Activated CD8-positive, alpha-beta memory T cell treated with anti-CD3 and anti-CD28 coated beads, Interleukin-2, amount 10 ng/mL, durations not matched to agents 7 days and 5 days (primary cell): ENCODE results near the gene NAXD. TPM values are rescaled to one million over a fixed set of nuclear protein-coding genes. Genes with fewer than 3 reads are reported as not detected.
A peak's percentile ranks its signal among the peaks of the same experiment; 100 is the strongest.
"Not testable (repeated sequence)": the region's sequence is repeated elsewhere in the genome, so short reads cannot be mapped to it uniquely, and the experiment has no call there.

Source experiments
- ATAC-seq: fragments of 150-1000 bp; cut with Tn5 transposase; one replicate; pipeline ENCODE4 v1.10.0; 2021; ENCODE audit warnings: moderate library complexity
- CTCF ChIA-PET: fragments of 350-600 bp; sonication (Branson Sonifier 250); formaldehyde crosslinking; loops from one replicate; lab custom pipeline; 2021; ENCODE audit warnings: antibody characterized with exemption; lab: Charles Lee
- DNase-seq: peaks from one replicate; pipeline ENCODE4 v3.0.0-alpha.2; 2020
- H3K27ac Mint-ChIP-seq: one replicate; pipeline ENCODE4 v1.8.0; 2021; ENCODE audit warnings: mild to moderate bottlenecking, mixed read lengths
- H3K27me3 Mint-ChIP-seq: one replicate; pipeline ENCODE4 v1.8.0; 2021; ENCODE audit warnings: mixed read lengths
- H3K36me3 Mint-ChIP-seq: one replicate; pipeline ENCODE4 v1.8.0; 2021; ENCODE audit warnings: mild to moderate bottlenecking, mixed read lengths
- H3K4me1 Mint-ChIP-seq: one replicate; pipeline ENCODE4 v1.8.0; 2021; ENCODE audit warnings: mixed read lengths
- H3K4me3 Mint-ChIP-seq: one replicate; pipeline ENCODE4 v1.8.0; 2021; ENCODE audit warnings: mild to moderate bottlenecking, moderate library complexity, mixed read lengths
- H3K9me3 Mint-ChIP-seq: one replicate; pipeline ENCODE4 v1.8.0; 2022; ENCODE audit warnings: low read depth, mixed read lengths
- total RNA-seq, 2 experiments: library from RNA; stranded (reverse); gene quantifications; one replicate each; pipeline ENCODE4 v1.2.3, GENCODE V29; 2021

The NAXD gene
- total RNA-seq, 2 experiments from 2014 or later, result 26.3 to 29.5 TPM

DNA sequence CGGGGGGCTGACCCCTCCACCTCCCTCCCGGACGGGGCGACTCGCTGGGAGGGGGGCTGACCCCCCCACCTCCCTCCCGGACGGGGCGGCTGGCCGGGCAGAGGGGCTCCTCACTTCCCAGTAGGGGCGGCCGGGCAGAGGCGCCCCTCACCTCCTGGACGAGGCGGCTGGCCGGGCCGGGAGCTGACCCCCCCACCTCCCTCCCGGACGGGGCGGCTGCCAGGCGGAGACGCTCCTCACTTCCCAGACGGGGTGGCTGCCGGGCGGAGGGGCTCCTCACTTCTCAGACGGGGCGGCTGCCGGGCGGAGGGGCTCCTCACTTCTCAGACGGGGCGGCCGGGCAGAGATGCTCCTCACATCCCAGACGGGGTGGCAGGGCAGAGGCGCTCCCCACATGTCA is 9.1 kb upstream of the NAXD start:
- Mint-ChIP-seq H3K27me3 (peaks cover 17% of the 10 kb centered on the region), H3K4me1 (peaks cover 16% of the 10 kb centered on the region)
- CTCF ChIA-PET, DNase-seq, H3K36me3 Mint-ChIP-seq, ATAC-seq, H3K27ac Mint-ChIP-seq, H3K9me3 Mint-ChIP-seq, H3K4me3 Mint-ChIP-seq: not testable (repeated sequence)

DNA sequence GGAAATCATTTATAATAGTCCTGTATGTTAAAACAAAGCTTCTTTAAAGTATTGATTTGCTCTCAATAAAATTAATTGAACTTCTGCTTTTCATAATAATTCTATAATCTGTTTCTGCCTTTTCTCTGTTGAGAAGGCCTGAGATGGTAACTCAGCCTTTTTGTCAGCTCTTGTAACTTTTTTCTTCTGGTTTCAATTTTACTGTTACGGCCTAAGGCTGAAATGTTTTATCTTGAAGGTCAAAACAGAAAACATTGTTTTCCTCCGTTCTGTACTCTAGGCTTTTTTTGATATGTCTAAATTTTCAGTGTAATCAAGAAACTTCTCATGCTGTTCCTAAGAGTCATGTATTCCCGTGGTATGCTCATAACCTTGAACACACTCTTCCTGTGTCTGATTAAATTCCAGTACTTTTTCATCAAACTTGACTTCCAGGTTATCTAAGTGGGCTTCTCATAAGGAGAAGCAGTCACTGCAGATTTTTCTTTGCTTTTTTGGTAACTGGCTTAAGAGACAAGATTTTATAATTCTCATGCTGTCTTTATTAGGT is 7.6 kb upstream of the NAXD start:
- DNase-seq (no peak), ATAC-seq (no peak)
- Mint-ChIP-seq H3K4me1 (peaks cover 22% of the 10 kb centered on the region), H3K4me3 (no peak overlapping the region), H3K9me3 (no peaks in the 10 kb centered on the region), H3K36me3 (no peaks in the 10 kb centered on the region), H3K27ac (peak overlapping the region; percentile 33), H3K27me3 (peaks cover 10% of the 10 kb centered on the region)
- CTCF ChIA-PET, result no interaction called here

DNA sequence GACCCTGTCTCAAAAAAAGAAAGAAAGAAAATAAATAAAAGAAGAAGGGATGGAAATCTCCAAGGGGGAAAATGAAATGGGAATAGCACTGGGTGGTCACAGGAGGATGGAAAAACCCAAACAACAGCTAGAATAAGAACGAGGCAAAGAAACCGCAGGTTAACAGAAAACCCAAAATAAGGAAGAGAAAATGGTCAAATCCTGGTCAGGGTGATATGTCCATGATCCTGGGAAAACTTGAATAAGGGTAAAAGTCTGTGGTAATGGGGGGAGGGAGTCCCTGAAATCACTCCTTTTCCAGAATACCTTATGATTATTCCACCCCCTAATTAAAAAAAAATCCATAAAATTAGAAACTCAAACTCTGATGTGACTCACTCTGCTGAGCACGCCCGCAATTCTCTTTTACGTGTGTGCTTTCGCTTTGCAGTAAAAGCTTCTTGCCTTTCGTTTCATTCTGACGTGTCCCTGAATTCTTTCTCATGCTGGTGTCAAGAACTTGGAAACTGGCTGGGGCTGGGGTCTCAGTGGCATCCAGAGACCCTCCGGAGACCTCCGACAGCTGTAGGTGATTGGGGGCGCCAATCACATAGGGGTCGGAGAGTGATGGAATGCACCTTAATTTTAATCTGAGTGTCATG is 4.3 kb upstream of the NAXD start:
- Mint-ChIP-seq H3K27me3 (no peaks in the 10 kb centered on the region), H3K9me3 (peaks cover 3% of the 10 kb centered on the region), H3K4me3 (peak overlapping the region; percentile 46), H3K36me3 (peaks cover 4% of the 10 kb centered on the region), H3K27ac (peak overlapping the region; percentile 74), H3K4me1 (peaks cover 28% of the 10 kb centered on the region)
- DNase-seq (peak; percentile 70), ATAC-seq (no peak)
- CTCF ChIA-PET, result interaction anchor here (0.9 to 1.4 kb wide), 2 partner anchors 18 to 211 kb away, joined by 4 read pairs; no protein-coding TSS in a partner anchor

DNA sequence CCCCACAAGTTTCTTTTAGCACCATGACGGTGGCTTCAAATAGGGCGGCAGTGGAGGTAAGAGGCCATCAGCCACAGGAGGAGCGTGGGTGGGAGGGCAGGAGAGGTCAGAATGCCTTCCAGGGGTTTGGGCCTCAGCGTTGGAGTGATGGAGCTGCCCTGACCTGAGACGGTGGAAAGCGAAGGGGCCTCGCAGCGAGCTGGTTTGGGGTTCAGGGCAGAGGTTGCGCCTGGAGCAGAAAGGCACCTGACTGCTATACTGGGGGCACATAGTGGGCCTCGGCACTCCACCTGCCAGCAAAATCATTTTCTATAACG is 382 bp upstream of the NAXD start:
- Mint-ChIP-seq H3K27me3 (no peaks in the 10 kb centered on the region), H3K36me3 (peaks cover 6% of the 10 kb centered on the region), H3K4me3 (peak overlapping the region; percentile 93), H3K9me3 (peaks cover 3% of the 10 kb centered on the region), H3K27ac (peak overlapping the region; percentile 94), H3K4me1 (peaks cover 49% of the 10 kb centered on the region)
- ATAC-seq (no peak), DNase-seq (no peak)
- CTCF ChIA-PET, result interaction anchor here (0.7 to 1.7 kb wide), 3 partner anchors 21 to 98 kb away, joined by 3 to 4 read pairs (median 4); partner anchors contain the start of gene CARS2

DNA sequence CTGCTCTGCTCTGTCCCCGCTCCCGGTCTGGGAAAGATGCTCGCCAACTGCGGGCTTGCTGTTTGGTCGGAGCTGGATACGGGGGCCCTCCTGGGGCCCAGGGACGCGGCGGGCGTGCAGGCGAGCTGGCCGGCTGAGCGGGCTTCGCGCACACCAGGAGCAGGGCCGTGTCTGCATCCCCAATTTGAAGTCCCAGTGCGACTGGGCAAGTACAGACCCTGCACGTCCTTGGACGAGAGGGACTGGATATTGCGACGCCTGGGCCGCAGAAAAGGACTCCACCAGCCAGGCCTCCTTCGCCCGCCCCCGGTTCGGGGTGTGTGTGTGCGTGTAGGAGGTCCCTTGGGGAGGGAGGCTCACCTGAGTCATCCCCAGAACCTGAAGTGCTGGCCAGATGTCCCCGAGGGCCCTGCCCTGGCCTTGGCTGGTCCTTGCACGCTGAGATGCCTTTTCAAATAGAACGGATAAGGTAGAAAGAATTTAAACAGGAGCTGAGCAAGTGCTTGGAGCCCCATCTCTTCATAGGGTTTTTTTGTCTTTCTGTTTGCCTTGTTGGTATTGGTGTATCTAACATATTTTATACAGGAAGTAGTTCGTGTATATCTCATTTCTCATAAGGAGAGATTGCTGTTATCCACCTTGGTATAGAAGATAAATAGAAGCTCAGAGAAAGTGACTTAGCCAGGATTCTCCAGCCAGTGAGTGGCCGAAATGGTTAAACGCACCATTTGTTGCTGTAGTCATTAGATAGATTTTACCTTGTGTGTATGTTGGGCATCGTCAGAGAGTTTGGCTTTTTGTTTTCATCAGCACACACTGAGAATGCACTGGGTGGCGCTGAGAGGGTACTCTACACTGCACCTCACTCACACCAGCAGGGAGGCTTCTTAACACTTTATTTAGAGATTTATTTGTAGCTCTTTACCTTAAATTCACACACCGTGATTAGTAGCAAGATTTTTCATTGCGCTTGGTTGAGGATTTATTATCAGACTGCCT is 1.1 kb downstream of the NAXD start:
- Mint-ChIP-seq H3K36me3 (peaks cover 6% of the 10 kb centered on the region), H3K4me3 (peak overlapping the region; percentile 93), H3K4me1 (peaks cover 37% of the 10 kb centered on the region), H3K27ac (peak overlapping the region; percentile 87), H3K27me3 (no peaks in the 10 kb centered on the region), H3K9me3 (peaks cover 3% of the 10 kb centered on the region)
- peak; percentile 40 for ATAC-seq
- CTCF ChIA-PET, result interaction anchor here (0.9 to 1.7 kb wide), 6 partner anchors 12 to 161 kb away, joined by 3 to 4 read pairs (median 3); partner anchors contain the start of gene CARS2
- DNase-seq, result peak; percentile 65

DNA sequence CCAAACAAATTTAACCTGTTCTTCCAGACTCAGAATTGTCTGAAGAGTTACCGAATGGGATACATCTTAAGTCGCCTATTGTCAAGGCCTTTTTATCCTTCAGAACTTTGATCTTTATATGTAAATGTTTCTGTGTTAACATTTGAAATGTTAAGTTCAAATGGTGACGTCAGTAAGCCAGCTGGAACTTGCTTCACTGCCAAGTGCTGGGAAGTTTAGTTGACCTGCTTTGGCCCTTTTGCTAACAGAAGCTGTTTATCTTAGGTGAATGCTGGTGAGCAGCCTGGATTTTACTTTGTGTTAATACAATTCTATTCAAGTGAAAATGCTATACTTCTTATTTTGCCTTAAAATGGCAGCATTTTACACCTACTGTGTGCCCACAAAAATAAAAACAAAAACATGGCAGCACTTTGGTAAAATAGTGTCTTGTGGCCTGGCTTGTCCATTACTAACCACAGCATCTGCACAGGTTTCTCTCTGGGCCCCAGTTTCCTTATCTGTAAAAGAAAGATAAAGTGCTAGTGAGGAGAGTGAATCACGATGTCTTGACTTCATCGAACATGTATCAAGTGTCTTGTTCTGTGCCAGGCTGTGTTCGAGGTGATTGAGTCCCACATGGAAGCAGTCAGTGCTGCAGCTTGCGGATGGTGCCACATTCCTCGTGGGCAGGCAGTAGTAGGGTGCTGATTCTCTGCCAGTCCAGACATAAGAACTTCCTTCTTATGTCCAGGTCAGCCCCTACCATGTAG is 2.2 kb downstream of the NAXD start:
- peaks cover 3% of the 10 kb centered on the region for H3K9me3 Mint-ChIP-seq
- CTCF ChIA-PET, result interaction anchor here (0.7 to 1.3 kb wide), 5 partner anchors 11 to 162 kb away, joined by 3 to 5 read pairs (median 3); no protein-coding TSS in a partner anchor
- DNase-seq (no peak), ATAC-seq (no peak)
- H3K4me3 Mint-ChIP-seq, result no peak overlapping the region
- H3K27me3 Mint-ChIP-seq, result no peaks in the 10 kb centered on the region
- H3K27ac Mint-ChIP-seq, result no peak overlapping the region
- H3K36me3 Mint-ChIP-seq, result peaks cover 8% of the 10 kb centered on the region
- peaks cover 33% of the 10 kb centered on the region for H3K4me1 Mint-ChIP-seq

DNA sequence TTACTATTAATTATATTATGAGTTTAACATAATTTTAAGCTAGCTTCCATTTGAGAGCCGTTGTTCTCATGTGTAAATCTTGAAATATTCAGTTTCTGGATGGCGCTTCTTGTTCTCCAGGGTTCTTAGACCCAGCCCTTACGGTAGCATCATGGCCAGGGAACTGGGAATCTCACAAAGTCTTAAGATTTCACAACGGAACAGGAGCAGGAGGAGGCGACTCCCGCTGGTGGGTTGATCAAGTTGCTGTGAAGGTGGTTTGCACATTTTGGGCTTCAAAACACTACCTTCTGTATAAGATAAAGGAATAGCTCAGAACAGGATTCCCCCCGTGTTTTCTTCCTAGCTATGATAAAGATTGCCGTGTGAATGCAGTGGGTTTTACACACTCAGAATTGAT is 2.8 kb downstream of the NAXD start:
- Mint-ChIP-seq H3K4me1 (peaks cover 33% of the 10 kb centered on the region), H3K27me3 (no peaks in the 10 kb centered on the region), H3K27ac (no peak overlapping the region), H3K9me3 (peaks cover 3% of the 10 kb centered on the region), H3K4me3 (no peak overlapping the region), H3K36me3 (peaks cover 12% of the 10 kb centered on the region)
- CTCF ChIA-PET, result interaction anchor here (0.7 to 1.3 kb wide), 3 partner anchors 9 to 163 kb away, joined by 3 to 5 read pairs (median 3); no protein-coding TSS in a partner anchor
- ATAC-seq (no peak), DNase-seq (no peak)

DNA sequence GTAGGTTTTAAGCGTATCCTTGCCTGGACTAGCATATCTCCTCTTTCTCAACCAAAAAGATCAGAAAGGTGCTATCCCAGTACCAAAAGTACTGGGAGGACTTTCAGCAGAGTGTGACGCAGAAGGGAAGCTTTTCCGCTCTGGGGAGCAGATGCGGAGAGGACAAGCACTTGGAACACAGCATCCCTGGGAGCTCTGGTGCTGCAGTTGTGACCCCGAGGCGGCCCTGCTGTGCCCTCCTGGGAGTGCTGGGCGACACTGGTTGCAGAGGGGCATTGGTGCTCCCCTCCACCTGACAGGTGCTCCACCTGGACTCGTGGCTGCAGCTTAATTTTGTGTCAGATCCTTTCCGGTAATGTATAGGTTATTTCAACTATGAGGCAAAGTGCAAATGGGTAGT is 3.4 kb downstream of the NAXD start:
- no peak overlapping the region for H3K4me3 Mint-ChIP-seq
- DNase-seq, result no peak
- CTCF ChIA-PET, result interaction anchor here (0.7 to 1.5 kb wide), 4 partner anchors 9 to 163 kb away, joined by 3 to 5 read pairs (median 4); no protein-coding TSS in a partner anchor
- H3K9me3 Mint-ChIP-seq, result no peaks in the 10 kb centered on the region
- ATAC-seq, result no peak
- peaks cover 12% of the 10 kb centered on the region for H3K36me3 Mint-ChIP-seq
- no peaks in the 10 kb centered on the region for H3K27me3 Mint-ChIP-seq
- peaks cover 33% of the 10 kb centered on the region for H3K4me1 Mint-ChIP-seq
- no peak overlapping the region for H3K27ac Mint-ChIP-seq

DNA sequence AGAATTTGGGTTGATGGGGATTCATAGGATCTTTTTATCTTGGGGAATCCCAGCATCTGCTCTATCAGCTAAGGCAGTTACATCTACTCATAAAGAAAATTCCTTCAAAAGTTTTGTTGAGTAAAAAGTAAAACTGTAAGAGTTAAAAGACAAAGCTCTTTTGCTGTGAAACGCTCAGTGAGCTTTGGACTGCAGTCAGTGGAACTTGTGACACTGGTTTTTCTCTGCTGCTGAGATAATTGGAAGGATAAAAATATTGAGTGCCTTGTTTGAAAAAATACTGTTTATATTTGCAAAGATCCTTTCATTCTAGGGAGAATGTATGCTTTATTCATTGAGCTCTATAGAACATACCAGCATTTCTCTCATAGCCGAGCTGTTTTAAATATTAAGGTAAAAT is 5.3 kb downstream of the NAXD start:
- DNase-seq, result no peak
- no peak for ATAC-seq
- no peaks in the 10 kb centered on the region for H3K9me3 Mint-ChIP-seq
- CTCF ChIA-PET, result interaction anchor here (1.1 to 1.6 kb wide), 3 partner anchors 11 to 200 kb away, joined by 3 read pairs; no protein-coding TSS in a partner anchor
- H3K36me3 Mint-ChIP-seq, result peaks cover 9% of the 10 kb centered on the region
- no peak overlapping the region for H3K4me3 Mint-ChIP-seq
- peaks cover 27% of the 10 kb centered on the region for H3K4me1 Mint-ChIP-seq
- no peaks in the 10 kb centered on the region for H3K27me3 Mint-ChIP-seq
- no peak overlapping the region for H3K27ac Mint-ChIP-seq

DNA sequence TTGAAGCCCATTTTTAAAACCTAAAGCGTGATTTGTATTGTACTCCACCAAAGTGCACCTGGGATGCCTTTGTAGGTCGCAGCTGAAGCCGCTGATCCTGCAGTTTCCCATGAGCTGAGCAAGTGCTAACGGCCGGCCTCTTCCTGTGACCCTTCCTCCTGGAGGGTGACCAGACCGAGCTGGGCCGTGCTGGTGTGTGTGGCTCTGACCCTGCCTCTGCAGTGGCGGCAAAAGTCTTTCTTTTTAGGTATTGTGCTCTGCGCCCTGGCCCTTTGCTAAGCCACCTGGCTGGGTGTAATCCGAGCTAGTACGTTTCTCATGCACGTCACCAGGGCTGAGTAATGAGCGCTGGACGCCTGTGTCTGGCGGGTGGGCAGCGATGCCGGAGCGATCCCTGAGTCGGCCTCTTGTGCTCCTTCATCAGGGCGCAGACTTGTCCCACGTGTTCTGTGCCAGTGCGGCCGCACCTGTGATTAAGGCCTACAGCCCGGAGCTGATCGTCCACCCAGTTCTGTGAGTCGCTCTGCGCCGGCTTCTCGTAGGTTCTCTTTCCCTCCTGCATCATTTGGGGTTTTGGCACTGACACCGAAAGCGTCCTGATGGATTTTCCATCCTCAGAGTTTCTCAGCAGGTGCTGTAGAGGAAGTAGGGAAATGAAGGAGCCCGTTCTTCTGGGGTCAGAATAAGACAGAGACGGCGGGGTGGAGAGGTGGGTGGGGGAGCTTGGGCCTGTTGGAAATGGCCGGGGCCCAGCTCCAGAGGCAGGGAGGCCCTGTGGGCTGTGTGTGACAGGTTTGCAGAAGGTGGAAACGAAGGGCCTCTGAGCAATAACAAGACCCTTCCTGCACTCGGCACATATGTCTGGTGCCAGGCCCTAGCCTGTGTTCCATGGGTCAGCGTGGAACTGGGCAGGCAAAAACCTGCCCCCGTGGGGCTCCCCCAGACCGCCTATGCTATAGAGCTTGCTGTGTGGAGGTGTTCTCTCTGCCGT is 9.7 kb downstream of the NAXD start:
- Mint-ChIP-seq H3K4me1 (peaks cover 15% of the 10 kb centered on the region), H3K27me3 (no peaks in the 10 kb centered on the region), H3K27ac (no peak overlapping the region), H3K4me3 (no peak overlapping the region), H3K36me3 (peaks cover 15% of the 10 kb centered on the region), H3K9me3 (no peaks in the 10 kb centered on the region)
- CTCF ChIA-PET, result no interaction called here
- no peak for ATAC-seq
- DNase-seq, result no peak

DNA sequence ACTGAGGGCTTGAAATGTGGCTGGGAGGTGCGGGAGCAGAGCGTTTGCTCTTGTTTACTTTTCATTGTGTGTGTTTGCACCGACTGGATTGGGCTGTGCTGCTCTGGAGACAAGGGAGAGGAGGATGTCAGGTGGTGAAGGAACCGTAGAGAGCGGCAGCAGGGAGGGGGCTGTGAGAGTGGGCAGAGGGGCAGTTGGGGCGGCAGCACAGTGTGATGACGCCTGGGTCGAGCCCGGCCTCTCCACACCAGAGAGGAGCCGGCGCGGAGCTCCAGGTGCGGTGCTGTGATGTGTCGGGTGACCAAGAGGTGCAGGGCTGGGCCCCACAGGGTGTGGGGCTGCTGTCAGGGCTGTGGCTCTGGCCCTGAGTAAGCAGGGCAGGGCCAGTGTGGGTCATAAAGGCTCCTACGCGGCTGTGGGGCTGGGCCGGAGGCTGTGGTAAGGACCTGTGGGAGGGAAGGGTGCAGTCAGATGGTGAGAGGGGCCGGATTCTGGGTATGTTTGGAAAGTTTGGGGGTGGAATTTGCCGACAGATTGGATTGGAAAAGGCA is 10.5 kb downstream of the NAXD start:
- CTCF ChIA-PET, result interaction anchor here (0.5 kb wide), 1 partner anchor 49 kb away, joined by 3 read pairs; no protein-coding TSS in a partner anchor
- peaks cover 15% of the 10 kb centered on the region for H3K36me3 Mint-ChIP-seq
- peaks cover 23% of the 10 kb centered on the region for H3K4me1 Mint-ChIP-seq
- H3K9me3 Mint-ChIP-seq, result no peaks in the 10 kb centered on the region
- DNase-seq (no peak), ATAC-seq (no peak)
- H3K4me3 Mint-ChIP-seq, result no peak overlapping the region
- H3K27me3 Mint-ChIP-seq, result no peaks in the 10 kb centered on the region
- no peak overlapping the region for H3K27ac Mint-ChIP-seq
